Measurements from ENCODE around the gene NUMA1. TPM values are rescaled to one million over a fixed set of nuclear protein-coding genes. Genes with fewer than 3 reads are reported as not detected.

The NUMA1 gene
- total and polyA plus RNA-seq, 2 experiments from 2014 or later = 33.2 to 104 TPM

GRCh38 chr11:71998061-71998460 lies 82.3 kb downstream of the NUMA1 start (continued):
- TF ChIP-seq ZNF462 (CRISPR knock-in tag; IDR thresholded peaks at IDR 0.05) (no peak), JUNB (IDR thresholded peaks at IDR 0.05; ENCODE audit: unreplicated experiment) (no peak), NANOG (IDR thresholded peaks at IDR 0.05; ENCODE audit: borderline replicate concordance) (no peak), EZH2 (IDR thresholded peaks at IDR 0.05; ENCODE audit: low read depth, unreplicated experiment) (no peak), EZH2phosphoT487 (IDR thresholded peaks at IDR 0.05; ENCODE audit: unreplicated experiment) (no peak)

GRCh38 chr11:71997594-71997993 lies 82.7 kb downstream of the NUMA1 start:
- H3K27ac ChIP-seq (ENCODE audit: low read depth) = no peak overlapping the region
- no peaks in the 10 kb centered on the region; the same call in 2 of the 3 replicates for H3K4me1 Mint-ChIP-seq
- H3K27ac Mint-ChIP-seq = no peak overlapping the region
- TF ChIP-seq JUNB (IDR thresholded peaks at IDR 0.05; ENCODE audit: unreplicated experiment) (no peak), NANOG (IDR thresholded peaks at IDR 0.05; ENCODE audit: borderline replicate concordance) (no peak), ZNF331 (CRISPR knock-in tag; IDR thresholded peaks at IDR 0.05; ENCODE audit: low read depth) (no peak), ZNF114 (CRISPR knock-in tag; IDR thresholded peaks at IDR 0.05) (no peak), EZH2 (IDR thresholded peaks at IDR 0.05; ENCODE audit: low read depth, unreplicated experiment) (no peak), EZH2phosphoT487 (IDR thresholded peaks at IDR 0.05; ENCODE audit: unreplicated experiment) (no peak), REST (IDR thresholded peaks at IDR 0.05; ENCODE audit: unreplicated experiment) (no peak), STAT1 (IDR thresholded peaks at IDR 0.05; ENCODE audit: unreplicated experiment) (no peak), CTCF (conservative IDR thresholded peaks at IDR 0.05; ENCODE audit: low read depth in 2 of 2) (no peak), ETS1 (IDR thresholded peaks at IDR 0.05) (no peak), POLR2AphosphoS5 (IDR thresholded peaks at IDR 0.05; ENCODE audit: low read depth) (no peak), CREB1 (CRISPR knock-in tag; IDR thresholded peaks at IDR 0.05; ENCODE audit: low read depth) (no peak)

More at GRCh38 chr11:71997594-71997993, 82.7 kb downstream of the NUMA1 start:
- H3K27me3 ChIP-seq (ENCODE audit: insufficient read depth) = no peaks in the 10 kb centered on the region
- DNase-seq (ENCODE audit: low spot score) (no peak), ATAC-seq (no peak)
- H3K79me2 ChIP-seq (replicated peaks; ENCODE audit: insufficient read depth) = no peaks in the 10 kb centered on the region
- no peak overlapping the region for H3K4me2 ChIP-seq
- Mint-ChIP-seq H3K36me3 (ENCODE audit: low read depth) (peaks cover 21% of the 10 kb centered on the region), H3K9me3 (no peaks in the 10 kb centered on the region), H3K27me3 (ENCODE audit: insufficient read depth, low read depth, poor library complexity) (peaks cover 8% of the 10 kb centered on the region), H3K4me3 (no peak overlapping the region)
- H4K20me1 ChIP-seq (replicated peaks; ENCODE audit: insufficient read depth) = peaks cover 15% of the 10 kb centered on the region
- H3K4me3 ChIP-seq = no peak overlapping the region
- H2AFZ ChIP-seq = no peak overlapping the region
- H3K9me2 ChIP-seq (ENCODE audit: insufficient read depth) = no peaks in the 10 kb centered on the region
- H3K4me1 ChIP-seq (ENCODE audit: insufficient read depth) = no peaks in the 10 kb centered on the region
- 0 out of 2 replicates have a peak, but pooled peaks cover 2% of the 10 kb centered on the region for H3K36me3 ChIP-seq (ENCODE audit: insufficient read depth)
- H3F3A ChIP-seq (replicated peaks; ENCODE audit: low read depth) = no peaks in the 10 kb centered on the region; the same call in 1 of the 2 replicates
